SH-SY5Y (cell line): ENCODE results near the gene CD226.

Experiments
- GATA2 ChIP-seq: IDR thresholded peaks from 2 replicates; pipeline ENCODE4 v1.6.1; 2011; ENCODE audit warnings: mild to moderate bottlenecking, low read depth, low read length
- GATA3 ChIP-seq: IDR thresholded peaks from 2 replicates; pipeline ENCODE4 v1.6.1; 2011; ENCODE audit warnings: low read depth, mild to moderate bottlenecking, low read length, moderate library complexity

GRCh38 chr18:69841117-69841516, 106.6 kb downstream of the CD226 start:
- no peak for TF ChIP-seq GATA3
- no peak for TF ChIP-seq GATA2
